MM.1S (cell line): ENCODE measurements around the gene HNF1A.

ENCODE experiments used
- CTCF ChIP-seq: fragments of 300-600 bp; sonication (generic); IDR thresholded peaks from 2 replicates; pipeline ENCODE4 v1.5.1; 2016; ENCODE audit warnings: antibody characterized with exemption, low read length, mixed read lengths
- EZH2phosphoT487 ChIP-seq: fragments of 300-600 bp; sonication (generic); IDR thresholded peaks from 2 replicates; pipeline ENCODE4 v1.6.1; 2018; ENCODE audit warnings: antibody characterized with exemption, low read length

- no peak for TF ChIP-seq CTCF
- TF ChIP-seq EZH2phosphoT487: no peak
These were observed 23.6 kb downstream of the HNF1A start for GRCh38 chr12:121001841-121002483.
